DND-41 (cell line): ENCODE measurements around the gene VEGFC.

Experiments
- CTCF ChIP-seq: IDR thresholded peaks from 2 replicates; pipeline ENCODE4 v1.5.1; 2012; ENCODE audit warnings: borderline replicate concordance, low read length, moderate library complexity, mild to moderate bottlenecking; ENCODE audit not compliant: poor library complexity, severe bottlenecking; ENCODE audit errors: extremely low read depth
- EZH2 ChIP-seq: IDR thresholded peaks from 3 replicates; pipeline ENCODE4 v1.6.1; 2012; ENCODE audit warnings: borderline replicate concordance, low read depth, mild to moderate bottlenecking, moderate library complexity, low read length, inconsistent platforms; ENCODE audit not compliant: severe bottlenecking

GRCh38 chr4:176758731-176759130 is 34.0 kb downstream of the VEGFC start:
- TF ChIP-seq CTCF (no peak), EZH2 (no peak)
